ENCODE results near the gene IFITM2.

GRCh38 chr11:325796-326591 lies 18.4 kb downstream of the IFITM2 start:
- TF ChIP-seq MAX (IDR thresholded peaks at IDR 0.05; ENCODE audit: low read depth, low read length) (no peak), CTCF (IDR thresholded peaks at IDR 0.05; ENCODE audit: low read depth, low read length) (no peak)
